GM18526 (cell line): ENCODE measurements around the gene EHD1.

Source experiments
- POLR2A ChIP-seq: IDR thresholded peaks from 3 replicates; pipeline ENCODE4 v1.6.1; 2011; ENCODE audit not compliant: insufficient read length; ENCODE audit errors: extremely low read depth

The EHD1 gene

GRCh38 chr11:64863391-64864060 lies 14.9 kb downstream of the EHD1 start:
- no peak for TF ChIP-seq POLR2A

- no peak for TF ChIP-seq POLR2A
These were observed 15.4 kb downstream of the EHD1 start for GRCh38 chr11:64862987-64863390.

DNA sequence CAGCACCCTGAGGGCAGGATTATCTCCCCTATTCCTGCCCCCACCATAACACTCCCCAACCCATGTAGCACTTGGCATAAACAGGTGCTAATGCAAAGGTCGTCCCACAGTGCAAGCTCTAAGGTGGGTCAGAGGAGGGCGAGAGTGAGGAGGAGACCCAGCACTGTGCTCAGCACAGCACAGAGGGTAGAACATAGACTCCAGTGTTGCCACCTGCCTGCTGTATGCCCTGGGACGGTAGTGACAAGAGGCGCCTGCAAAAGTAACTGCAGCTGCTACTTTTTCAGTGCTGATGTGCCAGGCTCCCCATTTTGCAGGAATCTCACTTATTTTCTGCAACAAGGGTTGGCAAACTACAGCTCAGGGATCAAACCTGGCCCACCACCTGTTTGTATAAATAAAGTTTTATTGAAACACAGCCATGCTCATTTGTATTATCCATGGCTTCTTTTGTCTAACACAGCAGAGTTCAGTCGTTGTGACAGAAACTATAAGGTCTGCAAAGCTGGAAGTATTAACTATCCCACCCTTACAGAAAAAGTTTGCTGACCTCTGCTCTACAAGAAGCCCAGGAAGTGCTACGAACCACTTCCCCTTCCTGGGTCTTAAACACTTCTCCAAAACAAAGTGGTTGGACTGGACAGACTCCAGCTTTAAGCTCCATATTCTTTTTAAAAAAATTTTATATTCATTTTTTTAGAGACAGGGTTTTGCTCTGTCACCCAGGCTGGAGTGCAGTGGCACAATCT lies 17.0 kb downstream of the EHD1 start:
- TF ChIP-seq POLR2A: no peak

GRCh38 chr11:64859542-64860414 lies 18.6 kb downstream of the EHD1 start:
- TF ChIP-seq POLR2A: no peak

- no peak for TF ChIP-seq POLR2A
These were observed 19.8 kb downstream of the EHD1 start for GRCh38 chr11:64858467-64859263.

GRCh38 chr11:64857485-64857884 lies 20.9 kb downstream of the EHD1 start:
- no peak for TF ChIP-seq POLR2A

DNA sequence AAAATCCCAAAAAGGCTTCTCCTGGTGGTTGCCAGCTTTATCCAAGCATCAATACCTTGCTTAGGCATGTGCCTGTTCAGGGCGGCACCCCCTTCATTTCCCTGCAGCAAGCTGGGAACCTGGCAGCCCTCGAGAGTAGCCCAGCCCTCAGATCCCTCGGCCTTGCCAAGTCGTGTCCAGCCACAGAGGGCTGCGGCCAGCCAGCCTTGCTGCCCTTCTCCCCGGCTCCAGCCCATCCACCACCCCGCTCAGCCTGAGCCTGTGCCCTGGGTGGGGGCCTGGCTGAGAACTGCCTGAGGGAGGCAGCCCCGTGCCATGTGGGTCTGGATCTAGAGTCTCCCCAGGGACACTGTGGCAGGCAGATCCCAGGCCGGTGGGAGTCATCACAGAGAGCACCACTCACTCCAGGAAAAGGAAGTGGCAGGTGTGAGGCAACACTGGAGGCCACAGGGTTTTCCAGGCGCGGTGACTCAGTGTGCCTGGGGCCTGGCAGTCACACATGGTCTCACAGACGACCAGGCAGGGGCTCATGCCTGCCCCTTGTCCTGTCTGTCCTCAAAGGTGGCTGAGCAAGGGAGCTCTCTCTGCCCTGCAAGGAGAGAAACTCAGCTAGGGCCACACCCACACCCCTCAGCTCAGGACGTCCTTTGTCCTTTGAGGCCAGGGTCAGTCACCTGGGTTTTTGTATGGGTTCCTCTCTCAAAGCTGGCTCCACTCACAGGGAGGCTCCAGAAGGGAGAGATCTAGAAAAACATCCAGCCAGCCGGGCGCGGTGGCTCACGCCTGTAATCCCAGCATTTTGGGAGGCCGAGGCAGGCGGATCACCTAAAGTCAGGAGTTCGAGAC lies 21.8 kb downstream of the EHD1 start:
- no peak for TF ChIP-seq POLR2A

- no peak for TF ChIP-seq POLR2A
These were observed 22.7 kb downstream of the EHD1 start for GRCh38 chr11:64855596-64856304.

DNA sequence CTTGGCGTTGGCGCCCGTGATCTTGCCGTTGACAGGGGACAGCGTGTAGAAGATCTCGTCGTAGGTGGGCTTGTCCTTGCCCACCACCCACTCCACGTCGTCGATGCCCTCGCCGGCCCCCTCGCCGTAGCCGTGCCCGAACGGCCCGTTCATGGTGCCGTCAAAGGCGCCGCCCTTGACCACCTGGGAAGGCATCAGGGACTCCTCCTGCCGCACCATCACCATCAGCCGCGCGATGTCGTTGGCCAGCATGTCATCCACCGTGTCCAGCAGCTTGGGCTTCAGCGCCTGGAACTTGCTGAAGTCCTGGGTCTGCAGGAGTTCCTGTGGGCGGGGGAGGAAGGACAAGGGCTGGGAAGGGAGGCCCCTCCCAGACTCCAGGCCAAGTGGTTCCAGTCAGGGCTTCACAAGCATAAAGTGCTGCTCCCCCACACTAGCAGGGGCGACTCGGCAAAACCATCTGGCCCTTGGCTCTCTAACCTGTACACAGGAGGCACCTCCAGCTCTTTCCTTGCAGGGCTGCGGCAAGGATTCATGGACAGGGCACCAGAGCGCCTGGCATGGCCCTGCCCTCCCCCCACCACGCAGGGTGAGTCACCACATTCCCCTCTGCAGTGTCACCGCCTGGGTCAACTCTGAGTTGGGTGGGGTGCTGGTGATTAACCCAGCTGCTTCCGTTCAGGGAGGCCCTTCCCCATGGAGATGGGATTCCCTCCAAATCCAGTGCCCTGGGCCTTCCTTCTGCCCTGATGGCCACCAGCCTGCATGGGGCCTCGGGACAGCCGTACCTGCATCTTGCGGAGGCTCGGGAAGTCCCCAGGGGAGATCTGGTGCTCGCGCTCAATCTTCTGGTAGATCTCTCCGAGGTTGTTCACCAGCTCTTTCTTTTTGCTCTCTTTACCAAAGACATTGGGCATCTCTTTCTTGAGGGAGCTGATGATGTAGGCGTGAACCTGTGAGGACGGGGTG lies 23.6 kb downstream of the EHD1 start:
- TF ChIP-seq POLR2A: no peak

GRCh38 chr11:64854157-64854533 lies 24.3 kb downstream of the EHD1 start:
- no peak for TF ChIP-seq POLR2A

GRCh38 chr11:64853709-64854108 lies 24.7 kb downstream of the EHD1 start:
- TF ChIP-seq POLR2A: no peak

DNA sequence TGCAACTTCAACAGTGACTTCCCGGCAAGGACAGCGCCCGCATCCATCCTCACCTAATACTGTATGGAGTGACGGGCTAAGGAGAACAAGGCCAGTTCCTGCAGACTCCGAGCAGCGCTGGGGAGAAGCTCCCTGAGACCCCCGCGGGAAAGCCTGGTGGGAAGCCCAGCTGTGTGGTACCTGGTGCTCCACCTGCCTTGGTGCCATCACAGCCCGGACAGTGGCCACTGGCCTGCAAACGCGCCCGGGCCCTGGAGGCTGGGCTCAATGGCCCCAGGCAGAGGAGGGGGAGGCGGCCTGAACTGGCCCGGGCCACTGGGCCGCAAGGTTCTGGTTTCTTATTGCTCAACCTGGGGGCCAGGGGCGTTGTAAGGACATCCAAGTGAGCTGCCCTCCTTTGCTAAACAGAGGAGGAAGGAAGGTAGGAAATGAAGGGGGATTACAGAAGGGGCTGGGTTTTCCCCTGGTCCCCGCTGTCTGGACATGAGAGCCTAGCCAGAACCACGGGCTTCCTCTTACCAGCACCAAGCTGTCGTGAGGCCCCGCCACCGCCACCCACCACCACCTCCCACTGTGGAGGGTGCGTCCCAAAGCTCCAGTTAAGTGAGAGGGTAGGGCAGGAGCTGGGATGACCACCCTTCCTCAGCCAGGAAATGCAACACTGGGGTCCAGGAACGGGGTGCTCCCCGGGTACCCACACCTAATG lies 25.5 kb downstream of the EHD1 start:
- TF ChIP-seq POLR2A: no peak
